HUES48 (cell line): ENCODE data around the gene CSE1L.
A peak's percentile ranks its signal among the peaks of the same experiment; 100 is the strongest.
"Not testable (repeated sequence)": the region's sequence is repeated elsewhere in the genome, so short reads cannot be mapped to it uniquely, and the experiment has no call there.

Experiments
- H3K27ac ChIP-seq: one replicate; pipeline ENCODE4 v1.7.0; 2013; ENCODE audit warnings: low read depth, low read length, inconsistent platforms
- H3K27me3 ChIP-seq: 2 replicates; pipeline ENCODE4 v1.6.1; 2013; ENCODE audit warnings: mild to moderate bottlenecking, low read length; ENCODE audit not compliant: control insufficient read depth, insufficient read depth
- H3K36me3 ChIP-seq: 2 replicates; pipeline ENCODE4 v1.6.1; 2013; ENCODE audit warnings: low read length; ENCODE audit not compliant: control insufficient read depth, insufficient read depth
- H3K4me1 ChIP-seq: 2 replicates; pipeline ENCODE4 v1.6.1; 2013; ENCODE audit warnings: mild to moderate bottlenecking, low read length; ENCODE audit not compliant: control insufficient read depth, insufficient read depth
- H3K4me3 ChIP-seq: 2 replicates; pipeline ENCODE4 v1.5.1; 2013; ENCODE audit warnings: mild to moderate bottlenecking, low read depth, low read length
- H3K9ac ChIP-seq: 2 replicates; pipeline ENCODE4 v1.6.1; 2013; ENCODE audit warnings: mild to moderate bottlenecking, low read depth, low read length, moderate library complexity
- H3K9me3 ChIP-seq: 2 replicates; pipeline ENCODE4 v1.6.1; 2013; ENCODE audit warnings: low read length; ENCODE audit not compliant: control insufficient read depth, insufficient read depth

The CSE1L gene

GRCh38 chr20:49123982-49124381, 77.9 kb downstream of the CSE1L start:
- Histone ChIP-seq H3K4me3 (no peak overlapping the region), H3K4me1 (no peaks in the 10 kb centered on the region), H3K27me3 (no peaks in the 10 kb centered on the region), H3K36me3 (peaks cover 65% of the 10 kb centered on the region), H3K9me3 (no peaks in the 10 kb centered on the region), H3K27ac (no peak overlapping the region), H3K9ac (no peak overlapping the region)

GRCh38 chr20:49132995-49133478, 86.9 kb downstream of the CSE1L start:
- Histone ChIP-seq H3K9ac (no peak overlapping the region), H3K4me3 (no peak overlapping the region), H3K36me3 (peaks cover 50% of the 10 kb centered on the region), H3K4me1 (no peaks in the 10 kb centered on the region), H3K27ac (peak overlapping the region; percentile 9), H3K9me3 (no peaks in the 10 kb centered on the region), H3K27me3 (no peaks in the 10 kb centered on the region)

- peak overlapping the region; percentile 9 for H3K27ac ChIP-seq
- H3K4me1 ChIP-seq: no peaks in the 10 kb centered on the region
- H3K4me3 ChIP-seq: no peak overlapping the region
- H3K27me3 ChIP-seq: no peaks in the 10 kb centered on the region
- no peak overlapping the region for H3K9ac ChIP-seq
- peaks cover 46% of the 10 kb centered on the region for H3K36me3 ChIP-seq
- H3K9me3 ChIP-seq: no peaks in the 10 kb centered on the region
Observed at GRCh38 chr20:49133571-49133970, 87.5 kb downstream of the CSE1L start.

- not testable (repeated sequence) for H3K4me1 ChIP-seq, H3K9me3 ChIP-seq, H3K27ac ChIP-seq, H3K4me3 ChIP-seq, H3K9ac ChIP-seq, H3K27me3 ChIP-seq
- peaks cover 43% of the 10 kb centered on the region for H3K36me3 ChIP-seq
Observed at GRCh38 chr20:49134797-49135196, 88.7 kb downstream of the CSE1L start.

- Histone ChIP-seq H3K27ac (no peak overlapping the region), H3K4me3 (no peak overlapping the region), H3K4me1 (no peaks in the 10 kb centered on the region), H3K9me3 (no peaks in the 10 kb centered on the region), H3K36me3 (peaks cover 31% of the 10 kb centered on the region), H3K9ac (no peak overlapping the region), H3K27me3 (no peaks in the 10 kb centered on the region)
Observed at GRCh38 chr20:49136817-49137571, 90.9 kb downstream of the CSE1L start.

- Histone ChIP-seq H3K4me1 (no peaks in the 10 kb centered on the region), H3K27ac (no peak overlapping the region), H3K4me3 (no peak overlapping the region), H3K27me3 (no peaks in the 10 kb centered on the region), H3K9ac (no peak overlapping the region), H3K9me3 (no peaks in the 10 kb centered on the region), H3K36me3 (peaks cover 32% of the 10 kb centered on the region)
Observed at GRCh38 chr20:49138431-49138830, 92.3 kb downstream of the CSE1L start.

GRCh38 chr20:49140411-49140810, 94.3 kb downstream of the CSE1L start:
- H3K4me1 ChIP-seq: no peaks in the 10 kb centered on the region
- H3K4me3 ChIP-seq: no peak overlapping the region

GRCh38 chr20:49140834-49141233, 94.7 kb downstream of the CSE1L start:
- Histone ChIP-seq H3K4me1 (no peaks in the 10 kb centered on the region), H3K36me3 (peaks cover 28% of the 10 kb centered on the region), H3K9me3 (no peaks in the 10 kb centered on the region), H3K27ac (no peak overlapping the region), H3K27me3 (no peaks in the 10 kb centered on the region), H3K4me3 (no peak overlapping the region), H3K9ac (no peak overlapping the region)

More at GRCh38 chr20:49140411-49140810, 94.3 kb downstream of the CSE1L start:
- H3K36me3 ChIP-seq: peaks cover 31% of the 10 kb centered on the region
- no peaks in the 10 kb centered on the region for H3K9me3 ChIP-seq
- no peak overlapping the region for H3K9ac ChIP-seq
- H3K27ac ChIP-seq: no peak overlapping the region
- no peaks in the 10 kb centered on the region for H3K27me3 ChIP-seq
